ENCODE measurements around the gene HLA-DOA.

- TF ChIP-seq EZH2 (IDR thresholded peaks at IDR 0.05; ENCODE audit: borderline replicate concordance, low read depth, low read length, poor library complexity, severe bottlenecking) = no peak
- peak; percentile 38 for TF ChIP-seq CTCF (conservative IDR thresholded peaks at IDR 0.05; ENCODE audit: low read depth, low read length)
Measured at GRCh38 chr6:32969685-32970412, 39.5 kb downstream of the HLA-DOA start.
